ENCODE results near the gene RBAK.

The RBAK gene

GRCh38 chr7:5045558-5046396 lies at the start of gene RBAK:
RBAK (plus strand) TSS chr7:5045860; CDS start chr7:5048077, 2,217 bp downstream.
- H3K9me3 ChIP-seq (ENCODE audit: control insufficient read depth, low read length) = no peaks in the 10 kb centered on the region
- H3K27me3 ChIP-seq (ENCODE audit: control insufficient read depth, insufficient read depth, low read length) = no peaks in the 10 kb centered on the region
- peak within 1 kb of the TSS; percentile 85 for H3K4me3 ChIP-seq (ENCODE audit: low read depth, low read length)
- H3K36me3 ChIP-seq (ENCODE audit: control insufficient read depth, insufficient read depth, low read length) = no peaks in the 10 kb centered on the region
- H3K4me2 ChIP-seq (ENCODE audit: low read length) = peak within 1 kb of the TSS; percentile 73
- H3K79me2 ChIP-seq = peaks cover 4% of the 10 kb centered on the region
- TF ChIP-seq CTCF (IDR thresholded peaks at IDR 0.05) = no peak
- peak within 1 kb of the TSS; percentile 63 for H2AFZ ChIP-seq
- peak within 1 kb of the TSS; percentile 33 for H3K27ac ChIP-seq
- H3K4me1 ChIP-seq = no peaks in the 10 kb centered on the region
- peak within 1 kb of the TSS; percentile 88 for H3K9ac ChIP-seq

DNA sequence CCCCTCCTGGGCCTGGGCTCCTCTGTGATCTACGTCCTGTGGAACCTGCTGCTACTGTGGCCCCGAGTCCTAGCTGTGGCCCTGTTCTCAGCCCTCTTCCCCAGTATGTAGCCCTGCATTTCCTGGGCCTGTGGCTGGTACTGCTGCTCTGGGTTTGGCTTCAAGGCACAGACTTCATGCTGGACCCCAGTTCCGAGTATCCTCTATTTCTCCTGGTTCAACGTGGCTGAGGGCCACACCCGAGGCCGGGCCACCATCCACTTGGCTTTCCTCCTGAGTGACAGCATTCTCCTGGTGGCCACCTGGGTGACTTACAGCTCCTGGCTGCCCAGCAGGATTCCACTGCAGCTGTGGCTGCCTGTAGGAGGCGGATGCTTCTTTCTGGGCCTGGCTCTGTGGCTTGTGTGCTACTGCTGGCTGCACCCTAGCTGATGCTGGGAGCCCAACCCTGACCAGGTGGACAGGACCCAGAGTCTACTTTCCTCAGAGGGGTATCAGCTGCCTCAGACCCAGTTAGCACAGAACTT lies 48.9 kb upstream of the RBAK start:
- no peak for TF ChIP-seq CTCF (IDR thresholded peaks at IDR 0.05)
- Histone ChIP-seq H3K27ac (no peak overlapping the region), H3K27me3 (ENCODE audit: control insufficient read depth, insufficient read depth, low read length) (no peaks in the 10 kb centered on the region), H3K4me3 (ENCODE audit: low read depth, low read length) (no peak overlapping the region), H3K4me1 (no peaks in the 10 kb centered on the region), H3K36me3 (ENCODE audit: control insufficient read depth, insufficient read depth, low read length) (no peaks in the 10 kb centered on the region), H3K79me2 (no peaks in the 10 kb centered on the region), H3K9ac (no peak overlapping the region), H3K9me3 (ENCODE audit: control insufficient read depth, low read length) (no peaks in the 10 kb centered on the region), H3K4me2 (ENCODE audit: low read length) (no peak overlapping the region), H2AFZ (no peak overlapping the region)

GRCh38 chr7:4998244-4998643 lies 47.4 kb upstream of the RBAK start:
- H3K27ac ChIP-seq = no peak overlapping the region
- no peaks in the 10 kb centered on the region for H3K27me3 ChIP-seq (ENCODE audit: control insufficient read depth, insufficient read depth, low read length)
- H2AFZ ChIP-seq = no peak overlapping the region
- H3K79me2 ChIP-seq = no peaks in the 10 kb centered on the region
- H3K36me3 ChIP-seq (ENCODE audit: control insufficient read depth, insufficient read depth, low read length) = no peaks in the 10 kb centered on the region
- no peak overlapping the region for H3K9ac ChIP-seq
- H3K4me3 ChIP-seq (ENCODE audit: low read depth, low read length) = no peak overlapping the region
- TF ChIP-seq CTCF (IDR thresholded peaks at IDR 0.05) = no peak
- no peak overlapping the region for H3K4me2 ChIP-seq (ENCODE audit: low read length)
- H3K4me1 ChIP-seq = no peaks in the 10 kb centered on the region
- H3K9me3 ChIP-seq (ENCODE audit: control insufficient read depth, low read length) = no peaks in the 10 kb centered on the region

- Histone ChIP-seq H3K27me3 (ENCODE audit: control insufficient read depth, insufficient read depth, low read length) (no peaks in the 10 kb centered on the region), H3K9ac (no peak overlapping the region), H3K27ac (no peak overlapping the region), H3K4me3 (ENCODE audit: low read depth, low read length) (no peak overlapping the region), H2AFZ (no peak overlapping the region), H3K9me3 (ENCODE audit: control insufficient read depth, low read length) (no peaks in the 10 kb centered on the region), H3K79me2 (no peaks in the 10 kb centered on the region), H3K4me1 (no peaks in the 10 kb centered on the region), H3K36me3 (ENCODE audit: control insufficient read depth, insufficient read depth, low read length) (no peaks in the 10 kb centered on the region), H3K4me2 (ENCODE audit: low read length) (no peak overlapping the region)
- no peak for TF ChIP-seq CTCF (IDR thresholded peaks at IDR 0.05)
These were observed 46.8 kb upstream of the RBAK start for GRCh38 chr7:4998910-4999309.

Measured in parathyroid adenoma (tissue), 2 donors.